HFFc6 (cell line): ENCODE results near the gene DNASE2B. TPM values are rescaled to one million over a fixed set of nuclear protein-coding genes. Genes with fewer than 3 reads are reported as not detected.

Experiments used
- DNase-seq: peaks from one replicate; pipeline ENCODE4 v3.0.0-alpha.2; 2018
- H3K27ac Mint-ChIP-seq: 2 replicates; pipeline ENCODE4 v1.8.0; 2020; ENCODE audit warnings: mild to moderate bottlenecking, mixed read lengths
- H3K27me3 Mint-ChIP-seq: 2 replicates; pipeline ENCODE4 v1.8.0; 2021; ENCODE audit warnings: mild to moderate bottlenecking, moderate library complexity, mixed read lengths; ENCODE audit not compliant: insufficient read depth
- H3K36me3 Mint-ChIP-seq: 2 replicates; pipeline ENCODE4 v1.8.0; 2021; ENCODE audit warnings: low read depth, mixed read lengths
- H3K4me1 Mint-ChIP-seq: 2 replicates; pipeline ENCODE4 v1.8.0; 2020; ENCODE audit warnings: low read depth, mixed read lengths
- H3K4me3 Mint-ChIP-seq: 2 replicates; pipeline ENCODE4 v1.8.0; 2020; ENCODE audit warnings: mild to moderate bottlenecking, moderate library complexity, mixed read lengths
- H3K9me3 Mint-ChIP-seq: 2 replicates; pipeline ENCODE4 v1.8.0; 2020; ENCODE audit warnings: mild to moderate bottlenecking, mixed read lengths
- CTCF ChIP-seq: fragments of 200-600 bp; sonication (generic); IDR thresholded peaks from 2 replicates; pipeline ENCODE4 v1.5.0; 2021; ENCODE audit warnings: antibody characterized with exemption, mild to moderate bottlenecking
- total RNA-seq, 6 experiments: library from RNA; stranded (reverse); fragmentation: NEBNext Ultra II Directional; extraction: Animal tissue kit (Norgen Biotek cat#: 25700); gene quantifications; 2 replicates in 1 of 6; 3 replicates in 5 of 6; pipeline ENCODE4 v1.2.3, GENCODE V29; 2021

DNASE2B gene
- total RNA-seq, 6 experiments from 2014 or later: not detected

- Mint-ChIP-seq H3K9me3 (no peaks in the 10 kb centered on the region), H3K4me1 (peaks cover 7% of the 10 kb centered on the region), H3K27me3 (peaks cover 14% of the 10 kb centered on the region), H3K27ac (no peak overlapping the region), H3K36me3 (no peaks in the 10 kb centered on the region), H3K4me3 (no peak overlapping the region)
- DNase-seq: no peak
- TF ChIP-seq CTCF: no peak
Observed at GRCh38 chr1:84452436-84452835, 54.2 kb downstream of the DNASE2B start.

GRCh38 chr1:84462118-84462517 is 63.8 kb downstream of the DNASE2B start:
- peaks cover 14% of the 10 kb centered on the region for H3K27me3 Mint-ChIP-seq
- H3K4me1 Mint-ChIP-seq: no peaks in the 10 kb centered on the region
- no peaks in the 10 kb centered on the region for H3K9me3 Mint-ChIP-seq
- H3K27ac Mint-ChIP-seq: no peak overlapping the region
- H3K36me3 Mint-ChIP-seq: no peaks in the 10 kb centered on the region
- TF ChIP-seq CTCF: no peak
- DNase-seq: no peak
- H3K4me3 Mint-ChIP-seq: no peak overlapping the region

Other genes with a start within 250 kb of the DNASE2B start
- gene SAMD13, start 96.8 kb upstream of the DNASE2B start, total RNA-seq: 1 to 10 TPM in 1 of 6 experiments, under 1 TPM in 5; 0.36 to 1.1 (median 0.45) TPM
- 10 to 100 TPM; 29.4 to 43.0 (median 36.2) TPM for gene RPF1, start 80.8 kb downstream of the DNASE2B start, total RNA-seq
- 1 to 10 TPM in 3 of 6 experiments, under 1 TPM in 3; 0.33 to 1.3 (median 0.85) TPM for gene SPATA1, start 107.9 kb downstream of the DNASE2B start, total RNA-seq
- 100 to 1,000 TPM; 121 to 201 (median 145) TPM for gene GNG5, start 108.1 kb downstream of the DNASE2B start, total RNA-seq
- 10 to 100 TPM; 15.4 to 21.2 (median 17.8) TPM for gene CTBS, start 176.0 kb downstream of the DNASE2B start, total RNA-seq